ENCODE data around the gene SELENOO. TPM values are rescaled to one million over a fixed set of nuclear protein-coding genes. Genes with fewer than 3 reads are reported as not detected.

Gene SELENOO
- total and polyA plus RNA-seq, 2 experiments from 2014 or later = 29.8 to 54.5 TPM

DNA sequence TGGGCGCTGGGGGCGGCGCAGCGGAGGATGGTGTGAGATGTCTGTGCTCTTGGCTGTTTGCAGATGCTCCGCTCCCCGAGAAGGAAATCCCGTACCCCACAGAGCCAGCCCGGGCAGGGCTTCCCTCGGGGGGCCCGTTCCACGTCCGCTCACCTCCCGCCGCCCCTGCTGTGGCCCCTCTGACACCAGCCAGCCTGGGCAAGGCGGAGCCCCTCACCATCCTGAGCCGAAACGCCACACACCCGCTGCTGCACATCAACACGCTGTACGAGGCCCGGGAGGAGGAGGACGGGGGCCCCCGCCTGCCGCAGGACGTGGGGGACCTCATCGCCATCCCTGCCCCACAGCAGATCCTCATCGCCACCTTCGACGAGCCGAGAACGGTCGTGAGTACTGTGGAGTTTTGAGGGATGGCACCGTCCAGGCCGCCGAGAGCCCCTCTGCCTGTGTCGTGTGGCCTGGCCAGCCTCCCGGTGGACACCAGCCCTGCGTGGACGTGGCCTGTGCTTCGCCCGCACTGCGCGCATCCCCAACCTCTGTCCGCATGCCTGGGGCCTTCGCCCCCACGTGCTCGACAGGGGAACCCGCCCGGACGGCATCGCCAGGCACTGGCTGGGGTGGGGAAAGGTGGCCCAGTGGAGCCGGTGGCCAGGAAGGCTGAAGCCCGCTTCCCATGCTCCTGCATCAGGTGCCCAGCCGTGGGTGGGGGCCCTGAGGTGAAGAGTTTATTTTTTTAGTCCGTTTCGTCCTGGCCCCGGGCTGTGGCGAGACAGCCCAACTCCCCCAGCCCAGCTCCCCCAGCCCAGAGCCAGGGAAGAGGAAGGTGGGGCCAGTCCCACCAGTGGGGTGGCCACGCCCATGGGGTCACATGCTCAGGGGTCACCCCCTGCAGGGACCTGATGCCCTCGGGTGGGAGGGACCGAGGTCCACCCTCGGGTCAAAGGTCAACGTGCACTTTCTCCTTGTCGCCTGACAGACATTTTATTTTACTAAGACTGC is 21.6 kb upstream of the SELENOO start:
- Histone ChIP-seq H3K27me3 (no peaks in the 10 kb centered on the region), H3K27ac (no peak overlapping the region), H3K4me1 (ENCODE audit: low read depth) (peaks cover 22% of the 10 kb centered on the region), H3K9me3 (ENCODE audit: low read depth) (no peaks in the 10 kb centered on the region), H3K4me3 (no peak overlapping the region), H3K36me3 (peaks cover 3% of the 10 kb centered on the region)
- TF ChIP-seq, protein P1, sequence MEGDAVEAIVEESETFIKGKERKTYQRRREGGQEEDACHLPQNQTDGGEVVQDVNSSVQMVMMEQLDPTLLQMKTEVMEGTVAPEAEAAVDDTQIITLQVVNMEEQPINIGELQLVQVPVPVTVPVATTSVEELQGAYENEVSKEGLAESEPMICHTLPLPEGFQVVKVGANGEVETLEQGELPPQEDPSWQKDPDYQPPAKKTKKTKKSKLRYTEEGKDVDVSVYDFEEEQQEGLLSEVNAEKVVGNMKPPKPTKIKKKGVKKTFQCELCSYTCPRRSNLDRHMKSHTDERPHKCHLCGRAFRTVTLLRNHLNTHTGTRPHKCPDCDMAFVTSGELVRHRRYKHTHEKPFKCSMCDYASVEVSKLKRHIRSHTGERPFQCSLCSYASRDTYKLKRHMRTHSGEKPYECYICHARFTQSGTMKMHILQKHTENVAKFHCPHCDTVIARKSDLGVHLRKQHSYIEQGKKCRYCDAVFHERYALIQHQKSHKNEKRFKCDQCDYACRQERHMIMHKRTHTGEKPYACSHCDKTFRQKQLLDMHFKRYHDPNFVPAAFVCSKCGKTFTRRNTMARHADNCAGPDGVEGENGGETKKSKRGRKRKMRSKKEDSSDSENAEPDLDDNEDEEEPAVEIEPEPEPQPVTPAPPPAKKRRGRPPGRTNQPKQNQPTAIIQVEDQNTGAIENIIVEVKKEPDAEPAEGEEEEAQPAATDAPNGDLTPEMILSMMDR (IDR thresholded peaks at IDR 0.05; ENCODE audit: low read depth, low read length) = no peak
- no peak for DNase-seq (ENCODE audit: low read depth in 1 of 2, low spot score in 1 of 2)

DNA sequence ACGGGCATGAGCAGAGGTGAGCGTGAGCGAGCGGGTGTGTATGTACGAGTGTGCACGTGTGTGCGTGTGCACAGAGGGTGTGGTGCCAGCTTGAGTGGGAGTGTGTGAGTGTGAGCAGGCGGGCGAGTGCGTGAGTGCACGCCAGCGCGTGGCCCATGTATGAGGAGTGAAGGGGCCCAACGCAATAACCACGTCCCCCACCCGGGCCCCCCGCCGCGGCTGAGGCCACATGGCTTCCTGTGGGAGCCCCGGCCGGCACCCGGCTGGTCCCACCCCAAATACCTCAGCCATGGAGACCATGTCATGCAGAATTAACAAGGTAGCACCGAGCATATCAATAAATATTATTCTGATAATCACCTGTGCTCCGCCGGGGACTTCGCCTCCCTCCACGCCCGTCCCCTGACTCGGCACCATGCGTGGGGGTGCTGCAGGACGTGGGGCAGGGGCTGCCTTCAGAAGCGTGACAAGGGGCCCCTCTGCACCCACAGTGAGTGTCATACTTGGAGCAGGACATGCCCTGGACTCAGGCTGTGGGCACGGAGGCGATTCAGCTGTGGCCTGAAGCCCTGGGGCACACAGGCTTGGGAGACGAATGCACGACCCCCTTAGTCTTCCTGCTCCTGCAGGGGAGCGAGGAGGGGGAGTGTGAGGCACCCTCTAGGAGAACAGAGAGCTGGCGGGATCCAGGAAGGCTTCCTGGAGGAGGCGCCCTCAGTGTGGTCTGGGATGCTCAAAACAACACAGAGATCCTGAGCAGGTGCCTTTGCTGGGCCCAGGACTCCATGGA is 20.7 kb upstream of the SELENOO start:
- peaks cover 3% of the 10 kb centered on the region for H3K36me3 ChIP-seq
- TF ChIP-seq, protein P1 (IDR thresholded peaks at IDR 0.05; ENCODE audit: low read depth, low read length) = no peak
- no peaks in the 10 kb centered on the region for H3K27me3 ChIP-seq
- no peak for DNase-seq (ENCODE audit: low read depth in 1 of 2, low spot score in 1 of 2)
- peaks cover 25% of the 10 kb centered on the region for H3K4me1 ChIP-seq (ENCODE audit: low read depth)
- H3K4me3 ChIP-seq = no peak overlapping the region
- H3K27ac ChIP-seq = no peak overlapping the region
- H3K9me3 ChIP-seq (ENCODE audit: low read depth) = no peaks in the 10 kb centered on the region

DNA sequence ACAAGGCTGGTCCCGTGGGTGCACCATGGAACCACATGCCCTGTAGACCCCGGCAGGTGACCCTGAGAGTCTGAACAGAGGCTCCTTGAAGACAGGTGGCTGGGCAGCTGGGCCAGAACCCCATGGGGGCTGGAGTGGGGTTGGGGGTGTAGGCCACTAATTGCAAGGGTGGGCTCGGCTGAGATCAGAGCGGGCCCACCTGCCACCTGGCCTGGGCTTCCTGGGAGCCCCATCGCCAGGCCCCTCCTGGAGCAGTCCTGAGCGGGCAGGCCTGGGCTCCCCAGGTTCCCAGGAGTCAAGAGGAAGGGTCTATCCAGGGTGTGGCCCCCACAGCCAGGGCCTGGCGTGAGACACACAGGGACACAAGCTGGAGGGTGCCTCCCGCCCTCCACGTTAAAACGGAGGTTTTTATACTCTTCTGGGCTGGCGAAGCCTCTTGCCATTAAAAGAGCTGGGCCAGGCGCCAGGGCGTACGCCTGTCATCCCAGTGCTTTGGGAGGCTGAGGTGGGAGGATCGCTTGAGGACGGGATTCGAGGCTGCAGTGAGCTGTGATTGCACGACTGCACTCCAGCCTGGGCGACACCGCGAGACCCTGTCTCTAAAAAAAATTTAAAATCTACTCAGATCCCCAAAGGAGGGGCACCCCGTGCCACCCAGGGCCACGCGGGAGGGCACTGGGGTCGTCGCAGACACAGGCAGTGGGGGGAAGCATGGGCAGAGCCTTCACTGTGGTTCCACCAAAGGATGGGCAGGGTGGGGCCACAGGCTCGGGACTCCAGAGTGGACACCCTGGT is 19.9 kb upstream of the SELENOO start:
- Histone ChIP-seq H3K4me1 (ENCODE audit: low read depth) (peaks cover 18% of the 10 kb centered on the region), H3K27me3 (no peaks in the 10 kb centered on the region), H3K4me3 (no peak overlapping the region), H3K9me3 (ENCODE audit: low read depth) (no peaks in the 10 kb centered on the region), H3K27ac (no peak overlapping the region), H3K36me3 (peaks cover 3% of the 10 kb centered on the region)
- no peak for DNase-seq (ENCODE audit: low read depth in 1 of 2, low spot score in 1 of 2)
- TF ChIP-seq, protein P1 (IDR thresholded peaks at IDR 0.05; ENCODE audit: low read depth, low read length) = no peak

DNA sequence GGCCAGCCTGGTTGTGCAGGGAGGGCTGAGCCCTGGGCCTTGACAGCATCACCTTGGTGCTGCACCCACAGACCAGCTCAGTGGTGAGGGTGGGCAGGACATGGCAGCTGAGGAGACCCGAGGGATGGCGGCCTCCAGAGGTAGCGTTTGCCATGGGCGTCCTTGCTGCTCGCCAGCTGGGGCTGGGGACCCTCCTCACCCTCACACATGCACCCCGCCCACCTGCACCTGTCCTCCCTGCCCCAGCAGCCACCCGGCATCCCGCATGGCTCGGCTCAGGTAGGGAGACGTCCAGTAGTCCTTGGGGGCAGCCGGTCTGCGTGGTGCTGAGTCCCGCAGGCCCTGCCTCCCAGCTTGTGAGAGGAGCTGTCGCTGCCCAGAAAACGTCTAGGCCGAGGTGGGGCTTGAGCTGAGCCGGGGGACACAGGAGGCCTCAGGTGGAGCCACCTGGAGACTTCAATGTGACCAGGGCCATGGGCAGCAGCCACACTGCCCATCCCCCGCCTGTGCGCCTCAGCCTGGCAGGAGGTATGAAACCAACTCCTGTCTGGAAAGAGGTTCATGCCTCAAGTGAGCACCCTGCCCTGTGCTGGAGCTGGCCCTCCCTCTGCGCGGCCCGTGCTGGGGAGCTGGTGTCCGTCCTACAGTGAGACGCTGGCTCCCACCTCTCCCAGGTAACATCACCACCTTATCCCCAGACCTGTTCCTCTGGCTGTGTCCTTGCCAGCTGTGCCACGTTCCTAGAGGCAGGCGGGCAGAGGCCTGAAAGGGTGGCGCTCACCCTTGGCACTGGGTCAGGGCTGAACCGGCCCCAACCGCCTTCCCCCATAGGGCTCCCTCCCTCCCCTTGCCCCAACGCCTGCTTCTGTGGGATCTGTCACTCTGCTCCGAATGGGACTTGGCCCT is 18.4 kb upstream of the SELENOO start:
- DNase-seq (ENCODE audit: low read depth in 1 of 2, low spot score in 1 of 2) = no peak
- TF ChIP-seq, protein P1 (IDR thresholded peaks at IDR 0.05; ENCODE audit: low read depth, low read length) = no peak
- no peaks in the 10 kb centered on the region for H3K9me3 ChIP-seq (ENCODE audit: low read depth)
- H3K4me1 ChIP-seq (ENCODE audit: low read depth) = peaks cover 9% of the 10 kb centered on the region
- H3K27ac ChIP-seq = no peak overlapping the region
- H3K4me3 ChIP-seq = no peak overlapping the region
- H3K27me3 ChIP-seq = no peaks in the 10 kb centered on the region
- H3K36me3 ChIP-seq = peaks cover 2% of the 10 kb centered on the region
